Duodenal mucosa (tissue), 2 donors: ENCODE measurements around the gene XIRP2.
A peak's percentile ranks its signal among the peaks of the same experiment; 100 is the strongest.

Source experiments
- H3K27ac ChIP-seq: one replicate; pipeline ENCODE4 v1.7.0; 2013; ENCODE audit warnings: low read depth, low read length
- H3K27me3 ChIP-seq, 2 donors: one replicate each; pipeline ENCODE4 v1.7.0; 2013; ENCODE audit warnings: low read length in 2 of 2, control low read depth in 1 of 2; ENCODE audit not compliant: insufficient read depth in 2 of 2, control insufficient read depth in 1 of 2
- H3K36me3 ChIP-seq, 2 donors: one replicate each; pipeline ENCODE4 v1.7.0; 2013; ENCODE audit warnings: low read length in 2 of 2, control low read depth in 1 of 2; ENCODE audit not compliant: insufficient read depth in 2 of 2, control insufficient read depth in 1 of 2
- H3K4me1 ChIP-seq, 2 donors: one replicate each; pipeline ENCODE4 v1.7.0; 2013; ENCODE audit warnings: low read length in 2 of 2, control low read depth in 1 of 2; ENCODE audit not compliant: insufficient read depth in 2 of 2, control insufficient read depth in 1 of 2
- H3K4me3 ChIP-seq, 2 donors: one replicate each; pipeline ENCODE4 v1.7.0; 2013; ENCODE audit warnings: low read length in 2 of 2, low read depth in 1 of 2
- H3K9ac ChIP-seq, 2 donors: one replicate each; pipeline ENCODE4 v1.7.0; 2013; ENCODE audit warnings: low read length in 2 of 2, low read depth in 1 of 2
- H3K9me3 ChIP-seq, 2 donors: one replicate each; pipeline ENCODE4 v1.7.0; 2013; ENCODE audit warnings: low read length in 2 of 2, control low read depth in 1 of 2; ENCODE audit not compliant: control insufficient read depth in 1 of 2

The XIRP2 gene

GRCh38 chr2:167293943-167294775 is 405.9 kb downstream of the XIRP2 start:
- Histone ChIP-seq H3K36me3 (no peaks in the 10 kb centered on the region), H3K27me3 (peaks cover 30 to 47% of the 10 kb centered on the region in 2 donors), H3K4me3 (peak overlapping the region in 1 of 2 donors; percentile 35), H3K9ac (no peak overlapping the region), H3K4me1 (peaks cover 11% of the 10 kb centered on the region in 2 donors), H3K27ac (no peak overlapping the region), H3K9me3 (no peaks in the 10 kb centered on the region)

DNA sequence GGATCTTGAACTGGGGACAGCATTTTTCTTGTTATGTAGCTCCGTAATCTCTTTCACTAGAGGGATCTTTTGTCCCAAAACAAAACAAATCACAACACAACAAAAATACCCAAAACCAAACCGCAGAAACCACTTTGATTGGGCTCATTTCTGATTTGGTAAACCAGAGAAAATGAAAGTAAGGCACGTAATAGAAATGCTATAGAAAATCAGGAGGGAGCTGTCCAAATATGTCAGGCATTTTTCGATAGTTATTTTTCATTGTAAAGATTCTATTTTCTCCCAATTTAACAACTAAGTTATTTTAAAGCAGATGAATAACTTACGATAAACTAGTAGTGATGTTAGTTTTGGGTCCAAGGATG is 406.5 kb downstream of the XIRP2 start:
- H3K27ac ChIP-seq = no peak overlapping the region
- H3K4me3 ChIP-seq = peak overlapping the region in 1 of 2 donors; percentile 35
- H3K36me3 ChIP-seq = no peaks in the 10 kb centered on the region
- peaks cover 11% of the 10 kb centered on the region in 2 donors for H3K4me1 ChIP-seq
- peaks cover 30 to 47% of the 10 kb centered on the region in 2 donors for H3K27me3 ChIP-seq
- no peaks in the 10 kb centered on the region for H3K9me3 ChIP-seq
- no peak overlapping the region for H3K9ac ChIP-seq

DNA sequence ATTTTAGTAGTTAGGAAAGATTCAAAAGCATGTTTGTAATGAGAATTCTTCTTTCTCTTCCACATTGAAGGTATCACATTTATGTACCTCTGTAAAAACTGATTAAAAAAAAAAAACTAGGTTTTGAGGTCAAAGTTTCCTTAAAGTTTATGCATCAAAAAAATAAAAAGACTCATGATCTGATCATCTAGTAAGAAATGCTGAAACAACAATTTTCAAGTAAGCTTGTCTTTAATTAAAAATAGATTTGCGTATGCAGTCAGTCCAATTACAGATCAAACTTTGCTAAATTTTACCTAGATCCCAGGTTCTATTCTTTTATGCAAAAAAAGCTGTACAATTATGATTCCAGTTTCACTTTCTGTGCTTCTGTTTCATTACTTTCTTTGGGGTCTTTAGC is 409.0 kb downstream of the XIRP2 start:
- Histone ChIP-seq H3K27me3 (peaks cover 30 to 39% of the 10 kb centered on the region in 2 donors), H3K36me3 (no peaks in the 10 kb centered on the region), H3K4me3 (no peak overlapping the region)

DNA sequence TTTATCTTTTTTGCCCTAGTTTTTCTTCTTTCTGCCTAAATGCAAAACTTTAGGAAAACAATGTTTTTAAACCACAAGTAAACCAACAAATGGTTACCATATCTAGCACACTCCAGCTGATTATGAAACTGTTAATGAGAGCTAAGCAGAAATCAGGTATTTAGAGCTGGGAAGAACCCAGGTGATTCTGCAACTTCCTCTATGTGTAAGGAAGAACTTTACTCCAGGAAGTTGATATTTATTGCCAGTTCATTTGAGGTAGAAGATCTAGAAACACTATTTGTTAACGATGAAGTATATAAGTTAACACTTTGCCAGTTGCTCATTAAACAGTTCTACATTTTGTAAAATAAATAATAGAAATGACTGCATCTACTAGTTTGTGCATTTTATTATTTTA is 409.7 kb downstream of the XIRP2 start:
- peaks cover 11% of the 10 kb centered on the region in 2 donors for H3K4me1 ChIP-seq
- H3K9ac ChIP-seq = no peak overlapping the region
- no peaks in the 10 kb centered on the region for H3K9me3 ChIP-seq
- H3K36me3 ChIP-seq = no peaks in the 10 kb centered on the region
- peaks cover 30 to 39% of the 10 kb centered on the region in 2 donors for H3K27me3 ChIP-seq
- H3K4me3 ChIP-seq = no peak overlapping the region
- H3K27ac ChIP-seq = no peak overlapping the region

More for the DNA sequence above, 409.0 kb downstream of the XIRP2 start:
- H3K27ac ChIP-seq = no peak overlapping the region
- peaks cover 11% of the 10 kb centered on the region in 2 donors for H3K4me1 ChIP-seq
- no peak overlapping the region for H3K9ac ChIP-seq
- no peaks in the 10 kb centered on the region for H3K9me3 ChIP-seq
